ENCODE measurements around the gene HDHD5.
A peak's percentile ranks its signal among the peaks of the same experiment; 100 is the strongest.

The HDHD5 gene

DNA sequence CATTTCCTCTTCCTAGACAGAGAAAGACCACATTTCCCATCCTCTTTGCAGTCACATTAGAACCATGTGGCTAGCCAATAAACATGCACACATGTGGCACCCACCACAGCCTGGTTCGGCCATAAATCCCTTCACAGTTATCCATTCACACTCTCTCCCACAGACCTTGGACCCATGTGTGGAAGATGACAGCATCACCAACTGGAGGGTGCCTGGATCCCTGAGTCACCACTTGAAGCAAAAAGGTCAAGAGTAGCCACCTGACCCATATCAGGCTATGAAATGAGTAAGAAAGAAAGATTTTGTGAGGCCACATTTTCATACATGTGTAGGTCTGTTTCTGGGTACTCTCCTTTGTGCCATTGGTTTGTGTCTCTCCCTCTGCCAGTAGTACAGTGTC, 28.9 kb downstream of the HDHD5 start:
- no peak for TF ChIP-seq CTCF (IDR thresholded peaks at IDR 0.05; ENCODE audit: borderline replicate concordance, control extremely low read depth, extremely low read depth, insufficient read depth, missing control alignments)
- in situ Hi-C loops (cut with MboI; ENCODE audit: low sequenced_read_pairs, unreplicated experiment), result no loop called here
- DNase-seq (ENCODE audit: low spot score), result no peak

DNA sequence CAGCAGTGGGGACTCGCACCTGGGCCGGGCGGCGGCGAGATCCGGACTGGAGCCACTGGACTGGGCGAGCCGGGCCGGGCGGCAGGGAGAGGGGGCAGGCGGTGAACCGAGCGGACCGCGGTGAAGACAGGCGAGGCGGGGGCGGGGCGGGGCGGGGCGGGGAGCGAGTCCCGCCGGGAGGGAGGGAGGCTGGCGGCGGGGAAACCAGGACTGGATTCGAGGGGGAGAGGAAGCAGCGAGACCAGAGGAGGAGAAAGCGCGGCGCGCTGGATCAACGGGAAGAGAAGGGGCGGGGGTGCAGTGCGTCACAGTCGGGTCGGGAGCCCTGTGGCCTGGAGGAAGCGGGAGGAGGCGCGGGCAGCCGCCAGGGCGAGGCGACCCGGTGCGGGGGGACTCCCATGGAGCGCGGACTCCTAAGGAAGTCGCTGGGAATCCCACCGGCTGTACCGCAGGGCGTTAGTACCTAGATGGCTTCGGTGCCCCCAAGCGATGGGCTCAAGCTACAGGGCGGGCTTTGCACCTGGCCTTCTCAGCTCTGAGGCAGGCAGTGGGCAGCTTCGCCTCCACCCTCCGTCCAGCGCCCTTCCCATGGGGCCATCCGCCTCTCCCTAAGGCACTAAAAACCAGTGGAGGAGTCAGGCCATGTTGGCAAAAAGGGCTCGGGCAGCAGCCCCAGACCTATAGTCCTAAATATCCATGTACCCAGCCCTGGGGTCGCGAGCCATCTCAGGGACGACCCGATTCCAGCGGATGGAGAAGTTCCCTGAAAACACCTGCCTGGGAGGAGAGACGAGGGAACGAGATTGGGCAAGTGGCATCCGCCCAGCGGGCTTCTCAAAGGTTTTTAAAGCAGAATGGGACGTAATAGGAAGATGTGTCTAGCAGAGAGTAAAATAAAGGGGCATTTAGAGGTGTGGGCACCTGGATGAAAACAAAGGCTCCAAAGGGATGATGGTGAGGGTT, 37.6 kb downstream of the HDHD5 start, which contains the start of gene TMEM121B:
Gene TMEM121B (minus strand): TSS at position 128 of the 963 bp plus-strand sequence. CDS start 233 bp downstream, outside the sequence.
- in situ Hi-C loops (cut with MboI; ENCODE audit: low sequenced_read_pairs, unreplicated experiment), result no loop called here
- no peak for TF ChIP-seq CTCF (IDR thresholded peaks at IDR 0.05; ENCODE audit: borderline replicate concordance, control extremely low read depth, extremely low read depth, insufficient read depth, missing control alignments)
- DNase-seq (ENCODE audit: low spot score), result no peak

DNA sequence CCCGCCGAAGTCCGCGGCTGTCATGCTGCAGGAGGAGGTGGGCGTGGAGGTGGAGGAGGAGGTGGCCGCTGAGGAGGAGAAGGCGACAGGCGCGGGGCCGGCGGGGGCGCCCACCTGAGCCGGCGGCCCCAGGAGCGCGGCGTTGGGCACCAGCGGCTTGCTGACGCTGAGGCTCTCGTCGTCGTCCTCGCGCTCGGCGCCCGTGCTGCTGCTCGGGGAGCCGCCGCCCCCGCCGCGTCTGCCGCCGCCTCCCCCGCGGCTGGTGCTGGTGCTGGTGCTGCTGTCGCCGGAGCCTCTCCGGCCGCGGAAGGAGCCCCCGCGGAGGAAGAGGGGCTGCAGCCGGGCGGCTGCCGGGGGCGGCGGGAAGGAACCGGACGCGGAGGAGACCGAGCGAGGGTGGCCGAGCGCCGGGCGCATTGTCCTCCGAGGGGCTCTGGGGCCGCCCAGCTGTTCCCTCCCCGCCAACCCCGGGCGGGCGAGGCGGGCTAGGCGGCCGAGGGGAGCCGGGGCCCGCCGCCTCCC, 38.3 kb downstream of the HDHD5 start:
- in situ Hi-C loops (cut with MboI; ENCODE audit: low sequenced_read_pairs, unreplicated experiment), result no loop called here
- no peak for DNase-seq (ENCODE audit: low spot score)
- TF ChIP-seq CTCF (IDR thresholded peaks at IDR 0.05; ENCODE audit: borderline replicate concordance, control extremely low read depth, extremely low read depth, insufficient read depth, missing control alignments), result no peak

DNA sequence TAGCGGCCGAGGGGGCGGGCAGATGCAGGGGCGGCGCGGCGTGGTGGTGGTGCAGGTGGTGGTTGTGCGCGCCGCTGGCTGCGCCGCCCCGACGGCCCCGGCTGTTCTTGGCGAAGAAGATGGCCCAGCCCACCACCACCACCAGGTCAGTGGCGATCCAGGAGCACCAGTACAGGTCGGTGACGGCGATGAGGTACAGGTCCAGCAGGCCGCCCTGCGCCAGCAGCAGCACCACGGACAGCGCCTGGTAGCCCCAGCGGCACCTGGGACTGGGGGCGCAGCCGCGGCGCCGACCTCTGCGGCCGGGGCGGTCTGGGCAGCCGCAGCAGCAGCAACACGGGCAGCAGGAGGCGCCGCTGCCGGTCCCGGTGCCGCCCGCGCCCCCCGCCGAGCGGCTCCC, 38.8 kb downstream of the HDHD5 start:
- DNase-seq (ENCODE audit: low spot score), result peak; percentile 84

DNA sequence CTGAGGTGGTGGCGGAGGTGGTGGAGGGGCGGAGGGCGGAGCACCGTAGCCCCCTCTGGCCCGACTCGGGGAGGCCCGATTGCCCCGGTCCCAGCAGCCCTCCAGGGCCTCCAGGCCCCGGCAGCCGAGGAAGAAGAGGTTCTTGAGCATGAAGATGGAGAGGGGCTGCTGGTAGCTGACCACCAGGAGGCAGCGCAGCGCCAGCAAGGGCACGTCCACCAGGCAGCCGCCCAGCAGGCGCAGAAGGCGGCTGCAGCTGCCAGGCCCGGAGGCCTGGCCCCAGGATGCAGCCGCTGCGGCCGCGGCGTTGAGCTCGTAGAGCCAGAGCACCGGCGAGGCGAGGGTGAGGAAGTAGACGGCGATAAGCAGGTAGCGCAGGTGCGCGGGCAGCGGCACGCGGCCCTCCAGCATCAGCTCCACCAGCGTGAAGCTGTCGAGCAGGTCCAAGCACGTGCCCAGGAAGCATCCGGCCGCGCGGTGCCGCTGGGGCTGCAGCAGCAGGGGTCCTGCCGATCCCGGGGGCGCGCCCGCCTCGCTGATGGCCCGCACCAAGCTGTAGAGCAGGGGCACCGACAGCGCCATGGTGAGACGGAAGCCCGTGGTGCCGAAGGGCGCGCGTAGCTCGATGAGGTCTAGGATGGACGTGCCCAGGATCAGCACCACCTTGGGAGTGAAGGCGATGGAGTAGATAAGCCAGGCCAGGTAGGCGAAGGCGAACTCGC, 39.4 kb downstream of the HDHD5 start:
- no peak for TF ChIP-seq CTCF (IDR thresholded peaks at IDR 0.05; ENCODE audit: borderline replicate concordance, control extremely low read depth, extremely low read depth, insufficient read depth, missing control alignments)
- in situ Hi-C loops (cut with MboI; ENCODE audit: low sequenced_read_pairs, unreplicated experiment), result no loop called here
- no peak for DNase-seq (ENCODE audit: low spot score)

More for the DNA sequence above, 38.8 kb downstream of the HDHD5 start:
- in situ Hi-C loops (cut with MboI; ENCODE audit: low sequenced_read_pairs, unreplicated experiment), result no loop called here
- TF ChIP-seq CTCF (IDR thresholded peaks at IDR 0.05; ENCODE audit: borderline replicate concordance, control extremely low read depth, extremely low read depth, insufficient read depth, missing control alignments), result no peak

DNA sequence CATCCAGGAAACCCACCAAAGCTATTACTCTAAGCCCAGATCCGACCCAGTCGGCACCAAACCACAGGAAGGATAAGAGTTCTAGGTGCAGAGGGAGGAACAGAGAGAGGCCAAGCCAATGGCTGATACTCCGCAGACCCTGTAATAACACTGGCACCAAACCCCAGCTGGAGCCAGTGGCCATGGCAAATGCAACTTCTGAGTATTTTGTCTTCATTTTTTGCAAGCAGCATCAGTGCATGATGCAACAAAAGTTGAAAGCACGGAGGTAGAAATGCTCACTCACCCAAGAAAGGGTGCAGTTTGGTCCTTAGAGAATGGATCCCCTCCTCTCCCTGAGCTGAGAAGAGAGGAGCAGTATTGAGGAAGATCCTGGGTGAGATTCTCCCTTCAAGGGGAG, 40.7 kb downstream of the HDHD5 start:
- DNase-seq (ENCODE audit: low spot score), result no peak
- TF ChIP-seq CTCF (IDR thresholded peaks at IDR 0.05; ENCODE audit: borderline replicate concordance, control extremely low read depth, extremely low read depth, insufficient read depth, missing control alignments), result no peak
- in situ Hi-C loops (cut with MboI; ENCODE audit: low sequenced_read_pairs, unreplicated experiment), result no loop called here

Data from GM13976 (cell line).